SK-N-SH (cell line): ENCODE measurements around the gene MRI1. TPM values are rescaled to one million over a fixed set of nuclear protein-coding genes. Genes with fewer than 3 reads are reported as not detected.
A peak's percentile ranks its signal among the peaks of the same experiment; 100 is the strongest.

ENCODE experiments used
- CTCF ChIA-PET: fragments of 300-600, 350-600 bp; formaldehyde crosslinking; extraction: SDS; loops from one replicate; lab custom pipeline; 2021; lab: Yijun Ruan, JAX
- POLR2A ChIA-PET: fragments of 350-600 bp; sonication (Branson Sonifier 250); formaldehyde crosslinking; extraction: SDS; loops from one replicate; lab custom pipeline; 2020; ENCODE audit warnings: antibody characterized with exemption, inconsistent platforms; lab: Yijun Ruan, JAX
- DNase-seq: peaks from one replicate; pipeline ENCODE4 v3.0.0; 2012
- H2AFZ ChIP-seq: fragments of 200-600 bp; sonication (generic); 2 replicates; pipeline ENCODE4 v1.8.1; 2016; ENCODE audit warnings: antibody characterized with exemption, mild to moderate bottlenecking, low read depth
- H3F3A ChIP-seq: fragments of 200-600 bp; sonication (generic); replicated peaks from 2 replicates; pipeline ENCODE3; 2016; ENCODE audit warnings: antibody characterized with exemption, mild to moderate bottlenecking; ENCODE audit not compliant: insufficient read depth
- H3K27ac ChIP-seq, 2 experiments: fragments of 200-500 bp in 1 of 2; fragments of 200-600 bp in 1 of 2; sonication (Bioruptor generic) in 1 of 2; sonication (generic), shearing (Covaris generic) in 1 of 2; 2 replicates each; pipeline versions ENCODE4 v1.5.1 to v1.6.1; 2014 to 2016; ENCODE audit warnings: low read depth in 2 of 2, inconsistent platforms in 1 of 2, low read length in 1 of 2, mild to moderate bottlenecking in 1 of 2, mixed read lengths in 1 of 2
- H3K27me3 ChIP-seq: fragments of 200-600 bp; sonication (generic), shearing (Covaris generic); 2 replicates; pipeline ENCODE4 v1.6.1; 2016; ENCODE audit warnings: mixed run types; ENCODE audit not compliant: insufficient read depth
- H3K36me3 ChIP-seq, 2 experiments: fragments of 200-500 bp in 1 of 2; fragments of 200-600 bp in 1 of 2; sonication (Bioruptor generic) in 1 of 2; sonication (generic) in 1 of 2; replicated peaks in 1 of 2; 2 replicates each; pipeline versions ENCODE3 to v1.5.1; 2014 to 2016; ENCODE audit warnings: low read length in 1 of 2, mild to moderate bottlenecking in 1 of 2; ENCODE audit not compliant: insufficient read depth in 2 of 2, control insufficient read depth in 1 of 2
- H3K4me1 ChIP-seq, 2 experiments: fragments of 200-500 bp in 1 of 2; fragments of 200-600 bp in 1 of 2; sonication (Bioruptor generic) in 1 of 2; sonication (generic), shearing (Covaris generic) in 1 of 2; 2 replicates each; pipeline versions ENCODE4 v1.5.1 to v1.6.1; 2014 to 2016; ENCODE audit warnings: low read depth in 1 of 2, low read length in 1 of 2, mixed run types in 1 of 2; ENCODE audit not compliant: insufficient read depth in 2 of 2, control insufficient read depth in 1 of 2
- H3K4me2 ChIP-seq: fragments of 200-600 bp; sonication (generic), shearing (Covaris generic); 2 replicates; pipeline ENCODE4 v1.6.1; 2017; ENCODE audit warnings: mixed run types
- H3K4me3 ChIP-seq, 2 experiments: fragments of 200-500 bp in 1 of 2; fragments of 200-600 bp in 1 of 2; sonication (Bioruptor generic) in 1 of 2; sonication (generic), shearing (Covaris generic) in 1 of 2; 2 replicates each; pipeline versions ENCODE4 v1.5.1 to v1.8.1; 2014 to 2016; ENCODE audit warnings: low read depth in 2 of 2, inconsistent platforms in 1 of 2, low read length in 1 of 2, mild to moderate bottlenecking in 1 of 2, mixed read lengths in 1 of 2, moderate library complexity in 1 of 2
- H3K79me2 ChIP-seq: fragments of 200-600 bp; sonication (generic); 2 replicates; pipeline ENCODE4 v1.8.1; 2017; ENCODE audit warnings: mild to moderate bottlenecking; ENCODE audit not compliant: insufficient read depth
- H3K9ac ChIP-seq: fragments of 200-600 bp; sonication (generic); 2 replicates; pipeline ENCODE4 v1.6.1; 2017; ENCODE audit warnings: mixed run types
- H3K9me2 ChIP-seq: fragments of 200-600 bp; sonication (generic); 2 replicates; pipeline ENCODE4 v1.6.1; 2017; ENCODE audit warnings: mixed run types
- H3K9me3 ChIP-seq: fragments of 200-600 bp; sonication (generic); 2 replicates; pipeline ENCODE4 v1.6.1; 2017; ENCODE audit warnings: mixed run types, mild to moderate bottlenecking, moderate library complexity
- H4K20me1 ChIP-seq: fragments of 200-600 bp; sonication (generic); 2 replicates; pipeline ENCODE4 v1.6.1; 2017; ENCODE audit warnings: mild to moderate bottlenecking, mixed run types; ENCODE audit not compliant: insufficient read depth
- CHD2 ChIP-seq: fragments of 150-350 bp; IDR thresholded peaks from 2 replicates; pipeline ENCODE4 v1.6.1; 2018; ENCODE audit warnings: low read length; ENCODE audit not compliant: partially characterized antibody
- CTCF ChIP-seq: fragments of 200-600 bp; sonication (generic); IDR thresholded peaks from 2 replicates; pipeline ENCODE4 v1.6.1; 2017; ENCODE audit warnings: antibody characterized with exemption, mild to moderate bottlenecking, moderate library complexity
- EZH2phosphoT487 ChIP-seq: fragments of 200-600 bp; sonication (generic); IDR thresholded peaks from 2 replicates; pipeline ENCODE4 v1.6.1; 2017; ENCODE audit warnings: low read depth, mixed run types, mild to moderate bottlenecking, antibody characterized with exemption, moderate library complexity, borderline replicate concordance
- FOXM1 ChIP-seq: IDR thresholded peaks from 2 replicates; pipeline ENCODE4 v1.4.0; 2012; ENCODE audit warnings: low read depth, mild to moderate bottlenecking
- GATA2 ChIP-seq: sonication (generic); formaldehyde crosslinking; IDR thresholded peaks from 2 replicates; pipeline ENCODE4 v1.5.0; 2020; ENCODE audit warnings: mild to moderate bottlenecking, missing genetic modification reagents
- NRF1 ChIP-seq: IDR thresholded peaks from 2 replicates; pipeline ENCODE4 v1.6.1; 2012; ENCODE audit warnings: low read depth, mild to moderate bottlenecking, low read length
- RAD21 ChIP-seq: IDR thresholded peaks from 2 replicates; pipeline ENCODE4 v1.6.1; 2012; ENCODE audit warnings: mild to moderate bottlenecking, low read length
- SIN3A ChIP-seq: IDR thresholded peaks from 2 replicates; pipeline ENCODE4 v1.6.1; 2012; ENCODE audit warnings: low read depth, mild to moderate bottlenecking, low read length, moderate library complexity, borderline replicate concordance
- SMC3 ChIP-seq: IDR thresholded peaks from 2 replicates; pipeline ENCODE4 v1.6.1; 2012; ENCODE audit warnings: low read depth, low read length, improper control_type of control experiment
- WGBS: methylation state at CpG from one replicate; pipeline ENCODE4 v1.1.6; 2017; ENCODE audit warnings: low lambda C conversion rate; 5-methylcytosine and 5-hydroxymethylcytosine counted together
- polyA plus RNA-seq, 3 experiments: library from polyadenylated mRNA; depleted of rRNA; stranded (reverse); fragments of >200 nt; gene quantifications; 2 replicates each; pipeline ENCODE4 v1.2.3, GENCODE V29; 2012

The MRI1 gene
- polyA plus RNA-seq, 1 of the 3 experiments (the other 2 are of a cell fraction) = 49.6 TPM

GRCh38 chr19:13803038-13803437 lies 38.7 kb downstream of the MRI1 start:
- H3K9me2 ChIP-seq = no peaks in the 10 kb centered on the region
- H3K9ac ChIP-seq = no peak overlapping the region
- DNase-seq = no peak
- no peak overlapping the region for H3K4me3 ChIP-seq
- H3K9me3 ChIP-seq = no peaks in the 10 kb centered on the region
- no peak overlapping the region for H2AFZ ChIP-seq
- peaks cover 10% of the 10 kb centered on the region for H3K79me2 ChIP-seq
- ChIA-PET CTCF (interaction anchor here (0.8 kb wide), 1 partner anchor 19 kb away, joined by 3 read pairs; no protein-coding TSS in a partner anchor), POLR2A (no interaction called here)
- peaks cover 3% of the 10 kb centered on the region; the same call in 1 of the 2 replicates for H4K20me1 ChIP-seq
- no peak overlapping the region for H3K4me2 ChIP-seq
- TF ChIP-seq EZH2phosphoT487 = no peak
- TF ChIP-seq FOXM1 = no peak
- no peak for TF ChIP-seq CHD2
- H3K27ac ChIP-seq = no peak overlapping the region
- no peaks in the 10 kb centered on the region for H3K27me3 ChIP-seq
- 80% methylated on average over 5 of the region's 9 CpGs for WGBS
- H3F3A ChIP-seq = peaks cover 3% of the 10 kb centered on the region
- peaks cover 13 to 17% of the 10 kb centered on the region in 2 experiments for H3K36me3 ChIP-seq
- no peaks in the 10 kb centered on the region for H3K4me1 ChIP-seq

GRCh38 chr19:13804830-13805683 lies 40.7 kb downstream of the MRI1 start:
- H3K9ac ChIP-seq = no peak overlapping the region
- peaks cover 4% of the 10 kb centered on the region for H3F3A ChIP-seq
- H3K36me3 ChIP-seq = peaks cover 9 to 17% of the 10 kb centered on the region in 2 experiments
- no peaks in the 10 kb centered on the region for H3K9me3 ChIP-seq
- ChIA-PET POLR2A (interaction anchor here (0.5 to 1.2 kb wide), 2 partner anchors 43 to 677 kb away, joined by 3 read pairs; no protein-coding TSS in a partner anchor), CTCF (interaction anchor here (0.7 to 3.2 kb wide), 6 partner anchors 12 to 61 kb away, joined by 3 to 27 read pairs (median 4); no protein-coding TSS in a partner anchor)
- DNase-seq = peak; percentile 72
- no peaks in the 10 kb centered on the region for H4K20me1 ChIP-seq
- no peaks in the 10 kb centered on the region for H3K4me1 ChIP-seq
- H3K4me3 ChIP-seq = no peak overlapping the region
- H3K27ac ChIP-seq = no peak overlapping the region
- no peaks in the 10 kb centered on the region for H3K27me3 ChIP-seq
- 88% methylated on average over 25 of the region's 35 CpGs for WGBS
- peaks cover 6% of the 10 kb centered on the region; the same call in 1 of the 2 replicates for H3K79me2 ChIP-seq
- H3K9me2 ChIP-seq = no peaks in the 10 kb centered on the region
- H2AFZ ChIP-seq = no peak overlapping the region
- TF ChIP-seq SMC3 (peak; percentile 38; the same call in 1 of the 2 replicates), RAD21 (peak; percentile 39), CTCF (peak; percentile 40), SIN3A (no peak), GATA2 (CRISPR knock-in tag) (no peak), NRF1 (no peak)
- no peak overlapping the region for H3K4me2 ChIP-seq
